ENCODE data around the gene AGPAT3.

- TF ChIP-seq CTCF (conservative IDR thresholded peaks at IDR 0.05 in 1 of 2, IDR thresholded peaks at IDR 0.05 in 1 of 2; ENCODE audit: low read depth in 1 of 2, low read length in 2 of 2) (no peak), EZH2 (IDR thresholded peaks at IDR 0.05; ENCODE audit: low read length, missing control alignments) (no peak)
Observed at GRCh38 chr21:43845386-43845785, 19.6 kb upstream of the AGPAT3 start.
